HG03565 (cell line): Measurements from ENCODE around the gene TRIB2.
"Not testable (repeated sequence)": the region's sequence is repeated elsewhere in the genome, so short reads cannot be mapped to it uniquely, and the experiment has no call there.

Source experiments
- ATAC-seq: cut with Tn5 transposase; IDR thresholded peaks from one replicate; pipeline ENCODE4 v1.9.1; 2021; ENCODE audit warnings: mild to moderate bottlenecking, moderate library complexity; ENCODE audit not compliant: unreplicated experiment

Gene TRIB2

DNA sequence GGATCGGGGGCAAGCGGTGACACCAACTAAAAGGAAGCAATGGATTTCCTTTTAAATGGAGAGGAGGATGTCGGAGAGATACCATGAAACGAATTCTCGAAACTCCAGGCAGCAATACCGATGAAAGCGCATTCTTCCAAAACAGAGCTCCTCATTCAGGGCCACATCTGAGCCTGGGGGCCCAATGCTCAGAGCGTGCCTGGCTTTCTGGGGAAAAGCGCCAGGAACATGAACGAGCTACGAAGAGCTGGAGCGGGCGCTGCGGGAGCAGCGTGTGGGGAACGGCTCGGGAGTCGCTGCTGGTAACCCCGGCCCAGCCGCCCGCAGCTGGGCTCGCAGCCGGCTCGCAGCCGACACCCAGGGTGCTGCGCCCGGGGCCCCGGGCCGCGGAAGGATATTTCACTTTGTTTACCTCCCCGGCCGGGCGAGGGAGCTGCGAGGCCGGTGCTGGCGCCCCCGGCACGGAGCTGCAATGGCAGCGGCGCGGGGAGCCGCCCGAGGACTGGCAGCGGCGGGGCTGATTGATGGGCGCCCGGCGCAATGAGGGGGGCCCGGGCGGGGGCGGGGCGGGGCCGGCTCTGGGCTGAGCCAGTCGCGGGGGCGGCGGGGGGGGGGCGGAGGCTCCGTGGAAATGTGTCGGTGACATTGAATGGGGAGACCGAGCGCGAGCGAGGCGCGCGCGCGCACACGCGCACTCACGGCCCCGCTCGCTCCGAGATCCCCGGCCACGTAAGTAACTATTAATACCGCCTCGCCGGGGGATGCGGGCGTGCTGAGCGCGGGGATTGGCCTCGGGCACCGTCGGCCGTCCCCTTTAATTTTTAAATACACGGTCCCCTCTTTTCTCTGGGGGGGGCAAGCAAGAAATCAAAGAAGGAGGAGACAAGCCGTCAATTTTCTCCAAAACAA lies at the start of gene TRIB2:
TSS of gene TRIB2 (plus strand) at position 655 of the 909 bp plus-strand sequence. CDS start 1,372 bp downstream, outside the sequence.
- peak; percentile 70 for ATAC-seq

DNA sequence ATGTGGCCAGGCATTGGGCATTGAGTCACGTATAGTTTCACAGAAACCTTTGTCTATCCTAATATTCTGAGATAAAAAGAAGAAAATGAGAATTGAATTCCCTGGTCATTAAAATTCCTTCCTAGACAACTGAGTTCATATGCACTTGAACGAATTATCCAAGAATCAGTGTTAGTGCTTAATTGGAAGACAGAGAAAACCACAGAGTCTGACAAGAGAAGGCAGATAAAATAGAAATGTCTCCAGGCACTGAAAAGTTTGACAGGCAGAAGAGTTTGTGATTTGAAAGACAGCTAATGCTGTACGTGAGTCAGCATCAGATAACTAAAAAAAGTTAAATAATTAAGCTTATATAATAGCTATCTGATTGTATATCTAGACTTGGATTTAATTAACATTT lies 47.7 kb upstream of the TRIB2 start:
- no peak for ATAC-seq

DNA sequence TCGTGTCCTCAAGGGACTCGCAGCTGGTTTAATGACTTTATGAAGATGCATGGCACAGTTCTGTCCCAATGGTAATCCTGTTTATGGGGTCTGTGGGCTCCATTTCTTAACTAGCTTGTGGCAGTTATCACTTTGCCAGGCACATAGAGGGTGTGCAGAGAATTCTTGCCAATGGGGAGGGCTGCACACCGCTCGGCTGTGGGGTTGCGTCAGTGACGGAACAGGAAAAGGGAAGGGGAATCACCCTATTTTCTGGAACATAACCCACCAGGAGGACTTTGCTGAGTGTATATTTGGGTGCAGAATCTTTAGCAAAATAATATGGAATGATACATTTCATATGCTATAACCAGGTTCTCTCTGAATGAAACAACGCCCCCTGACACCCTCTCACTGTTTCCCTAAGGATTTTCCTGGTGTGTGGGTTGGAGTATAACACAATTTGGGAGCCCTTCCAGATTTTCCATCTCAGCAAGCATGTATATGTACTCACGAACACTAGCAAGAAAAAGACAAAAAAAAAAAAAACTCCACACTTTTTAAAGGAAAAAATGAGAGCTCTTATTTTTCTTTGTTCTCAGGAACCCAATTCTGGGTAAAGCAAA lies 43.9 kb upstream of the TRIB2 start:
- no peak for ATAC-seq

DNA sequence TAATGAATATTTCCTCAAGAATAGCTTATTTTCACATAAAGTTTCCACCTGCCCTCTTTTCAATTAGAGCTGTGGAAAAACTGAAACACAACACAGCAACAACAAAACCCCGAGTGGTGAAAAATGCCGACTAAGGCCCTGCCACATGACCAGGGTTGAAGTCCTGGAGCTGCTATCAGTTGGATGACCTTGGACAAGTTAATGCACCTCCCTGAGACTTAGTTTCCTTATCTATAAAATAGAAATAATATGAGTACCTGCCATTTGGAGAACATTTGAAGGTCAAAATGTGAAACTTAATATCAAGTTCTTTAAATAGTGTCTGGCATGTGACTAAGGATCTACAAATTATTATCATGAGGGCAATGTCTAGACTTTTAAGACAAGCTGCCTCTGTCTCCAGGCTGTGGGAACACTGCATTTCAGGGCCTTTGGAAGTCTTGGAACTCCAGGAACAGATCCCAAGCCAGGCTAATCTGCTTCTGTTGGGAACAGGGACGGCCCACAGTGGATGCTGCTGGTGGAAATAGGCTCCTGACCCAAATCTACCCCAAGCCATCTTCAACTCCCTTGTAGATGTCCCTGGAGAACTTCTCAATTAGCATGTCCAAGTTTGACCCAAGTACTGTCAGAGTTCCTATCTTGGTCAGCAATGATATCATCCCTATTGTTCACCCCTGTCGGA lies 42.0 kb upstream of the TRIB2 start:
- no peak for ATAC-seq

DNA sequence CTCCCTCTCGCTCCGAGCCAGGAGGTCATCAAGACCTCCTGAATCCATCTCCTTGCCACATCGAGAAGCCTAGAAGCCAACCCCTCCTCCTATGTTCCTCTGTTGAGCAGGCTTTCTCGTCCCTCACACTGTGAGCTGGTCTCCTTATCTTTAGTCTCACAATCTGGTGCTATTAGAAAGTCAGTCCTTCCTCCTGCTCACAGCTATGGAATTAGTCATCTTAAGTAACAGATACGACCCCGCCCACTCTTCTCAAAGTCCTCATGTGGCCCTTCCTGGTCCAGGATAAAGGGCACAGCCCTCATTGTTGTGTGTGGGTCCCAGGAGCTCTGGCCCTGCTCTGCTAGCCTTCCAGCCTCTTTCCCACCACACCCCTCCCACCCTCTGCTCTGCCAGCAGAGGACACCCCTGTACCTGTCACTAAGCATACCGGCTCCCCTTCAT lies 41.4 kb upstream of the TRIB2 start:
- no peak for ATAC-seq

DNA sequence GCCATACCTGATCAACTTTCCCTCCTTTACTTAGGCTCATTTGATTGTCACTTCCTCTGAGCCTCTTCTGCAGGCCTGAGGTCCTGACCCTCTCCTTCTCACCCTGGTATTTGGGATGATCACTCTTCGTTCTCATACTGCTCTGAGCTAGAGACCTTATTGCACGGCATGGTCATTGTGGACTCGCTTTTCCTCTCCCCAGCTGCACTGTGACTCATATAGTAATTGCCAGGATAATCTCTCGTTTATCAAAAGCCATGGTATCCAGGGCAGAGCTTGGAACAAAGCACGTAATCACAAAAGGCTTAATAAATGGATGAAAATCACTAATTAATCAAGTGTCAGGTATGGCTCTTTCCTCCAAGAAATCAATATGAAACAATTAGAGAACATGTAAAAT lies 40.9 kb upstream of the TRIB2 start:
- no peak for ATAC-seq

DNA sequence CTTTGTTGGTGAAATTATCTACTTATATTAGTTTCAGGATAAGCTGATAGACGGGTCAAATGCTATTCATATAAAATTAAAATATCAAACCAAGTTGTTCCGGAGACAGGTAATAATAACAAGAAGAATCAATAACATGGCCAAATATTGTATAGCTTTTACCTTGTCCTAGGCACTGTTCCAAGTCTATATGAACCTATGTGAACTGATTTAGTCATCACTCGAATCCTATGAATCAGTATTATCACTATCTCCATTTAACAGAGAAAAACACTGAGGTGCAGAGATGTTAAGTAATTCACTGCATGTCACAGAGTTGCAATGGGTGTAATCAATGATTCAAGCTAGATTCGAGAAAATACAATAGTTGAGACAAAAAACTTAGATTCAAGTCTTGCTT lies 40.0 kb upstream of the TRIB2 start:
- no peak for ATAC-seq

DNA sequence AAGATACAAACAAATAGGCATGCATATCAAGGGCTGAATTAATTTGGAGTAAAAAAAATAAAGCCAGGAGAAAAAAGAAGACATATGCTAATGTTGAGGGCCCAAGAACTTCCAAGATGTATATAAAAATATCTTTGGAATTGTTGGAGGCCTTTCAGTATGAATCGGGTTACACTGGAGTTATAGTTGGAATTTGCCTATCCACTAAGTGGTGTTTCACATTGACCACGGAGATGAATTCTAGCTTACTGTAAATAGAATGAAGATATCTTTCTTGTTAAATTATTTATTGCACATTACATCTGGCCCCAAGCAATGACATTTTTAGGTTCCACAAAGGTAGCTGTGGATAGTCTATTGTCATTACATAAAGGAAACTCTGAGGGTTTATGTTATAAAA lies 38.5 kb upstream of the TRIB2 start:
- no peak for ATAC-seq

DNA sequence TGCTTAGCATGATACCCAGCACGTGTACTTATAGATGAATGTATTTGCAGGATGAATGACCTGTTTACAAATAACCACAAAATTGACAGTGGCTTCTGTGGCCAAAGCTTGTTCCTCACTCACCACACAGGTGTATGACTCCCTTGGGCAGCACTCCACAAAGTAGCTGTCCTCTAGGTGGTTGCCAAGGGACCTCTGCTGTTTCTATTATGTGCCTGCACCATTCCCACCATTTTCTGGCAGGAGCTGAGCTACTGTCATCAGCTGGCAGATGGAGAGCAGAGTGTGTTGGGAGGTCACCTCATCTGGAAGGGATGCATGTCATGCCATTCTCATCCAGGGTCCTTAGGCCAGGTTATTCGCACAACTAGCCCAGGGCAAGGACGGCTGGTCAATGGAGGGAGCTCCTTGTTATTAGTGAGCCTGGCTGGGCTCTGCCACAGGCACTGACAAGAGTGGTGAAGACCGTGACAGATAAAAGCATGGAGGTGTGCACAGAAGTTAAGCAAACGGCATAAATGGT lies 37.1 kb upstream of the TRIB2 start:
- ATAC-seq: no peak

DNA sequence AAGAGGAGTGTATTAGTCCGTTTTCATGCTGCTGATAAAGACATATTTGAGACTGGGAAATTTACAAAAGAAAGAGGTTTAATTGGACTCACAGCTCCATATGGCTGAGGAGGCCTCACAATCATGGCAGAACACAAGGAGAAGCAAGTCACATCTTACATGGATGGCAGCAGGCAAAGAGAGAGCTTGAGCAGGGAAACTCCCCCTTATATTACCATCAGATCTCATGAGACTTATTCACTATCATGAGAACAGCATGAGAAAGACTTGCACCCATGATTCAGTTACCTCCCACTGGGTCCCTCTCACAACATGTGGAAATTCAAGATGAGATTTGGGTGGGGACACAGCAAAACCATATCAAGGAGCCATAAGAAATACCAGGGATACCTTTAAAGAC lies 36.6 kb upstream of the TRIB2 start:
- not testable (repeated sequence) for ATAC-seq

DNA sequence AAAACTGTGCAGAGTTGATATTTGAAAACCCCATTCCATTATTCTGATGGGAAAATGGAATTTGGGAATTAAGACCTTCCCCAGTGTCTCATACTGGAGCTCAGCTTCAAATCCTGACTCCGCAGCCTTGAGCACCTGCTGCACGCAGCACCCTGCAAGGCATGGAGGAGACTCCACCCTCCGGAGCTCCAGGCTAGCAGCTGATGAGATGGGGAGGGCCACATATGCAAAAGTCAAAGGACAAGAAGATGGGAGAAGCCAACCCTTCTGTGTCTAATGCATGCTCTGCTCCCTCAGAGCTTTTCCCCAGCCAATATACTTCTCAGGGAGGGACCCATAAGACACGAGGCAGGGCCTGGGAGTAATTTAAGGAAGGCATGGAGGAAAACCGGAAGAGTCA lies 34.7 kb upstream of the TRIB2 start:
- no peak for ATAC-seq

DNA sequence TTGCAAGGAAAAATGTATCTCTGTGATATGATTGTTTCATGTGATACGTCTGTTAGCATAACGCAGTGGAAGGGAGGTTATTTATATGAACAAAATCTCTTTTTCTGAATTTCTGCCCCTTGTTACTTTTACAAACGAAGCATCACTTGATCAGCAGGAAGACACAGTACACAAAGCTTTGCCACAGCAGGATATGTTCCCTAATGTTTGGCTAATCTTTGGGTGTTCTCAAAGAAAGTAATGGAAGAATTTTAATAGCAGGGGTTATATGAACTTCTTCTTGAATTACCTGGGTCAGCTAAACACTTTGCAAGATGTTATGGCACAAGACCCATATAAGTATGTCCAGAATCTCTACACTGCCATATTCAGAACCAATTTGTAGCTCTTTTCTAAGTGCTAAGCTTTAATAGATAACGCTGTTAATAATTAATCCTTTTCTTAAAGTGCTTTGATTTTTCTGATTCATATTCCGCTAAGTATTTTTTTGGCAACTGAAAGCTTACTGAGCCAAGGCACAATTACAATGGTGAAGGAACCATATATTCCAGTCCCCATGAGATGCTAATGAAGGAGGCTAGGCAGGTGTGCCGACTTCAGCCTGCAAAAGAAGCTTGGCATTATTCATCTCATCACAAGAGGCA lies 33.2 kb upstream of the TRIB2 start:
- no peak for ATAC-seq

DNA sequence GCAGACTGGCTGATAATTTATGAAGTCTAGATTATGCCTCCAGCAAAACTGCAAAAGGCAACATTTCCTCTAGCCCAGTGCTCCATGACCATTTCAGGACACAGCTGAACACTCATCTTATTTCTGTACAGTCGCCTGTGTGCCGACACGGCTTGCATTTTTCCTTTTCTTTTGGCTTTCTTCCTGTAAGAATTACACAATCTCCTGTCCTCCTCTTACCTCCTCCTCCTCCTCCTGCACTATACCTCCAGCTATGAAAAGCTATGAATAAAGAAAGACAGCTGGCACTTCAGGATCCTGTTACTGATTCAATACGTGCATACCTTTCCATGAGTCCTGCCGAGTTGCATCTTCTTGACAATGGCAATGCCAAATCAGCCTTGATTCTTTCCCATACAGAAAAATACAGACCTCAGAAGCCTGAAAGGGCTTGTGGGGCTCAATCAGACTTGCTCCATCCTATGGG lies 32.2 kb upstream of the TRIB2 start:
- ATAC-seq: no peak

DNA sequence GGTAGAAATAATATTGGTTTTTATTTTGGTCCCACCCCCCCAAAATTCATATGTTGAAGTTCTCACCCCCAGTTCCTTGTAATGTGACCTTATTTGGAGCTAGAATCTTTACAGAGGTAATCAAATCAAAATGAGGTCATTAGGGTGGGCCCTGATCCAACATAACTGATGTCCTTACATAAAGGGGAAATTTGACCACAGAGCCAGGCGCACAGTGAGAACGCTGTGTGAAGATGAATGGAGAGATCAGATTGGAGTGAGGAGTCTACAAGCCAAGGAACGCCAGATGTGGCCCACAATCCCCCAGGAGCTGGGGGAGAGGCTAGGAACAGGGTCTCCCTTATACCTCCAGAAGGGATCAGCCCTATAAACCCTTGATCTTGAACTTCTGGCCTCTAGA lies 31.6 kb upstream of the TRIB2 start:
- ATAC-seq: no peak

DNA sequence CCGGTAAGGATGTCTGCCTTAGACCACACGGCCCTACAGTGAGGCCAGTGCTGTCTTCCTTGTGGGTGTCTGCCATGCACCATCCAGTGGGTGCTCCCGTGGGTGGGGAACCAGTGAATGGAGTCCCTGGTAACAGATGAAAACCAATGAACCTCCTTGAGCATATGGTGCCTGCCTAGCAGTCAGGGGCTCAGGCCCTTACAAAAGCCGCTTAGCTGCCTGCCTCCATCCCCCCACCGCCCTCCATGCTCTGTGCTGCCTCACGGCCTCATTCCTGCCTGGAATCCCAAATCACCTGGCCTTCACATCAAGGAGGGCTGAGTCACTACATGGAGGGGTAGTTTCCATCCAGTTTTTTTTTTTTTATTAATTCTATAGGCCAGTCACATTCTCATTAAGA lies 30.8 kb upstream of the TRIB2 start:
- no peak for ATAC-seq

DNA sequence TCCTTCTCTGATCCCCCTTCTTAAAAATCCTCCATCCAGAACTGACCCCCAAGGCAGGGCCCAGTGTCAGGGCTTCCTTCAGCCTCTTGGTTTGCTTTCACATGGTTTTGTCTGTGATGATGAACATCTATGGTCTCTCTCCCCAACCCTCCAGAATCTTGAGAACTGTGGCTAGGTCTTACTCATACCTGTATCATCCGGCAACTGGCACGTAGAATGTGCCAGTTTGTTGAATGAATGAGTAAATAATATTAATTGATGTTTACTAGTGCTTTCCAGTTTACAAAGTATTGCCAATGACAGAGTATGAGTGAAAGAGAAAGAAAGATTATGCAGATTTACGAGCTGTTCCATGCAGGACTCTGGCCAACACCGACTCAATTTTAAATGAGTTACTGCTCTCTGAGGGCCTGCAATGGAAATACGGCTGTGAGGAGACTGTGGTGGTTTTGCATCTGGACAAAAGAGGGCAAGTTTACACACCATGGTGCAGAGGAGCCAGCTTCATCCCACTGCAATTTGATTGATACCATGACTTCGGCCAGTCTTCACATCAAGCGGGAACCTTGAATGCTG lies 29.9 kb upstream of the TRIB2 start:
- ATAC-seq: no peak

DNA sequence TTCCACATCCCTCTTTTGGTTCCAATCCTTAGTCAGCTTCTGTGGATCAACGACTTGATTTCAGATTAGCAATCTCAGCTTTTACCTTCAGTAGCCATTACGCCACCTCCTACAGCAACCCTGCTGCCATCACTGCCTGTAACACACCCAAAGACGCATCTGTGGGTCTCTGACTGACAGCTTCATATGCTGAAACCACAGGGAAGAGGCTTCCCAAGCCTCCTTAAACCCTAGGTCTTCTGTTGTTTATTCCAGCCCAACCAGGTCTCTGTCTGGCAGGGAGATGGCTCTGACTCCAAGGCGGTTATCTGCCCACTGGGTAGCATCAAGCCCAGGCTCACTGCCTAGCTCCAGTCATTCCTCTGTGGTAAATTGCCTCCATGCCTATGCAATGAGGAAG lies 28.6 kb upstream of the TRIB2 start:
- no peak for ATAC-seq

DNA sequence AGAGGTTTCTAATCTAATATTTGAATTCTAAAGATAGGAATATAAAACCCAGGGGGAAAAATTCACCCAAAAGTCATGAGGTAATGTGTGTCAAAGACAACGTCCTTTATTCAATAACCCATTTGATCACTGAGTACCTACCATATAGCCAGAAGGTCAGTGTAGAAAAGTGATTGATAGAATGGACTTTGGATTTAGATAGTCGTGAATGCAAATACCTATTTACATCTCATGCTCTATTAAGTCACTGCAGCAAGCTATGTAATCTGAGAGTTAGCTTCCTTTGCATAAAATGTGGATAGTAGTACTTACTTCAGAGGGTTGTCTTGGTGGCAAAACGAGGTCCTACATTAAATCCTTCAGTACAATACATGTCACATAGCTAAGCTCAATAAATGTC lies 27.8 kb upstream of the TRIB2 start:
- ATAC-seq: no peak

DNA sequence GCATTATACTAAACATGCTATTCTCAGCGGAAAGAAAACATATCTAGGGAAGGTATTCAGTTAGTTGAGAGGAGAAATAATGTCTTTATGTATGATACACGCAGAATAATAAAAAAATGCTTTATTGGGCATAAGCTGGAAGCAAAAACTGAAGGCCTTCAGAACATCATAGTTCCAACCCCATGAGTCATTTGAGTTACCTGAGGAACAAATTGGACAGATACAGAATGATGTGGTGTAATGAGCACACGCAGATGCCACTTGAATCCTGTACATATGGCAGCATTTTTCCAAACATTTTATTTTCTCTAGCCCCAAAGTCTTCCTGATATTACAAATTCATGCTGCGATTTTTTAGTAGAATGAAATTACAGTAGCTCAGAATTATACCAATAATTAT lies 23.2 kb upstream of the TRIB2 start:
- ATAC-seq: no peak

DNA sequence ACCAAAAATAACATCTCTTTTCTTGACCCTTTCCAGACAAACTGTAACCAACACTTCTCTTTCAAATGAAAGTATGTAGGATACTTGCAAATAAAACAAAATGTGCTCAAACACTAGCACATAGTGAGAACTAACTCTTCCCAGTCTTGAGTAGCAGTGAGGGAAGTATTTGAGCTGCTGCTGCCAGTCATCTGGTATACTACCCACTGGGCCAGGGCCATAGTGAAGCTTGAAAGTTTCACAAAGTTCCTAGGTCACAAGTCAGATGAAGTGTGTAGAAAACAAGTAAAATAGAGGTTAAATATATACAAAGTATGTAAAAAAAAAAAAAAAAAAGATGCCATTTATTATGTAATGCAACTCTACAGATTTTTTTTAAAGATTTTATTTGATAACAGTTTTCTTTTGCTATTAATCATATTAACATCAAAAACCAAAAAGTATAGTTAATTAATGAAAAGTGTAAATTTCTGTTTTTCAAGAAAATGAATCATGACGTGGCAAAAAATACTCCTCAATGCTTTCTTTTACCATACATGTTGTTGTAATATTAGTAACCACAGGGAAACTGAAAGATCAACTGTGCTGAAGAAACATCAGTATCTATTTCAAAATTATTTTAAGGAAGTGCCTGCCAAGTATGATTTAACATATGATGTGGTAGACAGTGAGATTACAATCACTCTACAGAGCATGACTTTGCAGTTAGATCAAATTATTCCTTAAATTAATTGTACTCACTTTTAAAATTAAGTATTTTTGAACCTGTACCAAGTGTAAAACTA lies 21.6 kb upstream of the TRIB2 start:
- peak; percentile 84 for ATAC-seq
